Measurements from ENCODE around the gene CDYL2.

CDYL2 gene

GRCh38 chr16:80848862-80849261 is 44.5 kb upstream of the CDYL2 start:
- TF ChIP-seq ESRRG (CRISPR knock-in tag; IDR thresholded peaks at IDR 0.05) = no peak
- TF ChIP-seq BACH2 (CRISPR knock-in tag; IDR thresholded peaks at IDR 0.05; ENCODE audit: borderline replicate concordance) = no peak
- no peak for TF ChIP-seq ZNF8 (CRISPR knock-in tag; IDR thresholded peaks at IDR 0.05)
- TF ChIP-seq ZC3H10 (CRISPR knock-in tag; IDR thresholded peaks at IDR 0.05) = no peak
- no peak for TF ChIP-seq ZNF70 (CRISPR knock-in tag; IDR thresholded peaks at IDR 0.05)
- no peak for TF ChIP-seq TOX (CRISPR knock-in tag; IDR thresholded peaks at IDR 0.05; ENCODE audit: borderline replicate concordance)
- no peak for TF ChIP-seq GLIS3 (CRISPR knock-in tag; IDR thresholded peaks at IDR 0.05)
- TF ChIP-seq OSR1 (CRISPR knock-in tag; IDR thresholded peaks at IDR 0.05) = no peak
- TF ChIP-seq ZNF565 (CRISPR knock-in tag; conservative IDR thresholded peaks at IDR 0.05; ENCODE audit: low read depth) = no peak
- TF ChIP-seq CREB5 (CRISPR knock-in tag; IDR thresholded peaks at IDR 0.05; ENCODE audit: low read depth) = no peak
- TF ChIP-seq CSRNP3 (CRISPR knock-in tag; IDR thresholded peaks at IDR 0.05) = no peak
- TF ChIP-seq POU6F1 (CRISPR knock-in tag; IDR thresholded peaks at IDR 0.05; ENCODE audit: borderline replicate concordance, low read depth) = no peak
- no peak for TF ChIP-seq PPARA (CRISPR knock-in tag; IDR thresholded peaks at IDR 0.05; ENCODE audit: borderline replicate concordance)
- no peak for TF ChIP-seq TSHZ2 (CRISPR knock-in tag; IDR thresholded peaks at IDR 0.05)
- TF ChIP-seq TCF4 (CRISPR knock-in tag; IDR thresholded peaks at IDR 0.05; ENCODE audit: borderline replicate concordance) = no peak
- TF ChIP-seq CSDC2 (CRISPR knock-in tag; IDR thresholded peaks at IDR 0.05) = no peak
- no peak for TF ChIP-seq ISL1 (CRISPR knock-in tag; IDR thresholded peaks at IDR 0.05)
- no peak for TF ChIP-seq RARB (CRISPR knock-in tag; IDR thresholded peaks at IDR 0.05)
- TF ChIP-seq ZFP30 (CRISPR knock-in tag; IDR thresholded peaks at IDR 0.05) = no peak
- ATAC-seq = no peak

GRCh38 chr16:80846680-80847079 is 42.3 kb upstream of the CDYL2 start:
- TF ChIP-seq CSRNP3 (CRISPR knock-in tag; IDR thresholded peaks at IDR 0.05) (no peak), ZC3H10 (CRISPR knock-in tag; IDR thresholded peaks at IDR 0.05) (no peak), ESRRG (CRISPR knock-in tag; IDR thresholded peaks at IDR 0.05) (no peak), PPARA (CRISPR knock-in tag; IDR thresholded peaks at IDR 0.05; ENCODE audit: borderline replicate concordance) (no peak), BACH2 (CRISPR knock-in tag; IDR thresholded peaks at IDR 0.05; ENCODE audit: borderline replicate concordance) (no peak), CSDC2 (CRISPR knock-in tag; IDR thresholded peaks at IDR 0.05) (no peak), TOX (CRISPR knock-in tag; IDR thresholded peaks at IDR 0.05; ENCODE audit: borderline replicate concordance) (no peak), ZFP3 (CRISPR knock-in tag; IDR thresholded peaks at IDR 0.05) (no peak), ISL1 (CRISPR knock-in tag; IDR thresholded peaks at IDR 0.05) (no peak), ARNTL (CRISPR knock-in tag; IDR thresholded peaks at IDR 0.05; ENCODE audit: borderline replicate concordance, low read depth) (no peak), POU6F1 (CRISPR knock-in tag; IDR thresholded peaks at IDR 0.05; ENCODE audit: borderline replicate concordance, low read depth) (no peak), OSR1 (CRISPR knock-in tag; IDR thresholded peaks at IDR 0.05) (no peak), ZFP30 (CRISPR knock-in tag; IDR thresholded peaks at IDR 0.05) (no peak), RARB (CRISPR knock-in tag; IDR thresholded peaks at IDR 0.05) (no peak), ZNF70 (CRISPR knock-in tag; IDR thresholded peaks at IDR 0.05) (no peak), TSHZ2 (CRISPR knock-in tag; IDR thresholded peaks at IDR 0.05) (no peak)
- no peak for ATAC-seq

Measured in SK-N-SH treated with all-trans-retinoic acid at 6 μM for 48 hours (cell line).